ENCODE measurements around the gene B4GALT2. TPM values are rescaled to one million over a fixed set of nuclear protein-coding genes. Genes with fewer than 3 reads are reported as not detected.

Gene B4GALT2
- total and polyA plus RNA-seq, 9 of the 15 experiments (the other 6 are each of a cell fraction or from before 2014, with no cell fraction given): 1.3 to 86.8 (median 43.8) TPM

DNA sequence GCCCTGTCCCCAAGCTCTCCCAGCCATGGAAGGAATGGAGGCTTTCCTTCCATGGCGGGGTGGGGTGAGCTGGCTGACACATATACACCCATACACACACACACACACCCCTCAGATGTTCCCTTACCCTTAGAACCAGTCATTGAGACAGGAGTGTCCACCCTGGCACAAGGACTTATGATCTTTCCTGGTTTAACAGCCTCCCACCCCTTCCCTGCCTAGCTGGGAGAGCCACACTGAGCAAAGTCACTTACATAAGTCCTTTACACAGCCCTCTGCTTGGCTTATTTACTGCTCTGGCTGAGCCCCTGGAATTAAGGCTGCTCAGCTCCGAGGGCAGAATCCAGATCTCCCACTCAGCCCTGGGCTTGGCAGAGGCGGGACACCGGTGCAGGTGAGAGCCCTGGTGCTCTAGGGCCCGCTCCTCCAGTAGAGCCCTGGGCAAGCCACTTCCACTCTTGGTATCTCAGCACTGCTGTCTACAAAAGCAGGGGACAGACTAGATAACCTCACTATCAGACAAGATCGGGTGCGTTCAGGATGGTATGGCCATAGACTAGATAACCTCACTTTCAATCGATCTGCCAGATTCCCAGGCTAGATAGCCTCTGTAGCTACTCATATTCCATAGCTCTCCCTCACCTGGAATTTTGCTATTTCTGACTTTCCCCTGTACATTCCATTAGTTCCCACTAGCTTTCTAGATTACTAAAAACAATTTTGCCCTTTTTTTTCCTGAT, 35.5 kb downstream of the B4GALT2 start:
- Histone ChIP-seq H3K4me3 (no peak overlapping the region), H3K4me2 (ENCODE audit: insufficient read depth, low read length) (0 out of 2 replicates have a peak overlapping the region, but pooled peaks have one; percentile 5), H3K79me2 (ENCODE audit: control insufficient read depth, insufficient read depth, low read length) (no peaks in the 10 kb centered on the region), H3K9me3 (replicated peaks; ENCODE audit: control insufficient read depth, insufficient read depth, low read depth, low read length) (no peaks in the 10 kb centered on the region), H3K4me1 (replicated peaks in 1 of 2; ENCODE audit: control insufficient read depth in 2 of 2, insufficient read depth in 2 of 2, low read length in 2 of 2) (peaks cover 6 to 49% of the 10 kb centered on the region in 2 experiments; a peak in 4 of 5 replicates), H3K27ac (ENCODE audit: extremely low read depth, low read depth, low read length) (no peak overlapping the region), H3K36me3 (ENCODE audit: control insufficient read depth, insufficient read depth, low read length) (no peaks in the 10 kb centered on the region), H3K9me1 (ENCODE audit: control insufficient read depth, insufficient read depth, low read length) (no peaks in the 10 kb centered on the region), H3K27me3 (ENCODE audit: control insufficient read depth in 2 of 2, insufficient read depth in 2 of 2, low read length in 2 of 2) (no peaks in the 10 kb centered on the region), H4K20me1 (replicated peaks; ENCODE audit: control insufficient read depth, insufficient read depth, low read length) (no peaks in the 10 kb centered on the region; the same call in 1 of the 2 replicates), H2AFZ (ENCODE audit: low read depth, low read length) (no peak overlapping the region), H3K9ac (ENCODE audit: insufficient read depth in 1 of 2, low read depth in 2 of 2, low read length in 2 of 2) (peak overlapping the region in 1 of 2 experiments; percentile 84; a peak in 2 of 4 replicates)
- no TSS peak for BruUV-seq (replicated peaks)
- ChIA-PET POLR2A (interaction anchor here (0.7 to 3.9 kb wide), 8 partner anchors 9 to 34 kb away, joined by 4 to 29 read pairs (median 6); partner anchors contain the start of gene SLC6A9), CTCF (ENCODE audit: low intra/inter-chr PET ratio) (interaction anchor here (1.1 kb wide), 1 partner anchor 22 kb away, joined by 3 read pairs; no protein-coding TSS in a partner anchor)
- WGBS (ENCODE audit: insufficient coverage, low coverage, missing lambda C conversion rate): 17% methylated on average over 8 of the region's 8 CpGs
- DNase-seq (ENCODE audit: extremely low read depth in 1 of 4, low spot score in 3 of 4) (no peak), ATAC-seq (peak; percentile 25), FAIRE-seq (peak; percentile 58)
- TF ChIP-seq GTF2F1 (IDR thresholded peaks at IDR 0.05; ENCODE audit: low read depth, low read length) (no peak), MECOM (CRISPR knock-in tag; IDR thresholded peaks at IDR 0.05) (0 out of 2 replicates have a peak, but pooled peaks have one; percentile 57), CBFA2T2 (conservative IDR thresholded peaks at IDR 0.05) (peak; percentile 47), TEAD4 (IDR thresholded peaks at IDR 0.05; ENCODE audit: low read length) (peak; percentile 57), TEAD4 (CRISPR knock-in tag; IDR thresholded peaks at IDR 0.05; ENCODE audit: borderline replicate concordance) (no peak), TAL1 (IDR thresholded peaks at IDR 0.05) (peak; percentile 59; the same call in 1 of the 2 replicates), TCF7 (IDR thresholded peaks at IDR 0.05; ENCODE audit: borderline replicate concordance) (no peak), ARID1B (IDR thresholded peaks at IDR 0.05) (peak; percentile 61), DPF2 (IDR thresholded peaks at IDR 0.05) (peak; percentile 25; the same call in 1 of the 2 replicates), CBFA2T3 (IDR thresholded peaks at IDR 0.05) (peak; percentile 67), CXXC5 (CRISPR knock-in tag; IDR thresholded peaks at IDR 0.05) (peak; percentile 48), CCNT2 (IDR thresholded peaks at IDR 0.05; ENCODE audit: borderline replicate concordance, extremely low read depth, insufficient read length, low read depth, low read length) (peak; percentile 45)
- TF ChIP-seq, protein P1, sequence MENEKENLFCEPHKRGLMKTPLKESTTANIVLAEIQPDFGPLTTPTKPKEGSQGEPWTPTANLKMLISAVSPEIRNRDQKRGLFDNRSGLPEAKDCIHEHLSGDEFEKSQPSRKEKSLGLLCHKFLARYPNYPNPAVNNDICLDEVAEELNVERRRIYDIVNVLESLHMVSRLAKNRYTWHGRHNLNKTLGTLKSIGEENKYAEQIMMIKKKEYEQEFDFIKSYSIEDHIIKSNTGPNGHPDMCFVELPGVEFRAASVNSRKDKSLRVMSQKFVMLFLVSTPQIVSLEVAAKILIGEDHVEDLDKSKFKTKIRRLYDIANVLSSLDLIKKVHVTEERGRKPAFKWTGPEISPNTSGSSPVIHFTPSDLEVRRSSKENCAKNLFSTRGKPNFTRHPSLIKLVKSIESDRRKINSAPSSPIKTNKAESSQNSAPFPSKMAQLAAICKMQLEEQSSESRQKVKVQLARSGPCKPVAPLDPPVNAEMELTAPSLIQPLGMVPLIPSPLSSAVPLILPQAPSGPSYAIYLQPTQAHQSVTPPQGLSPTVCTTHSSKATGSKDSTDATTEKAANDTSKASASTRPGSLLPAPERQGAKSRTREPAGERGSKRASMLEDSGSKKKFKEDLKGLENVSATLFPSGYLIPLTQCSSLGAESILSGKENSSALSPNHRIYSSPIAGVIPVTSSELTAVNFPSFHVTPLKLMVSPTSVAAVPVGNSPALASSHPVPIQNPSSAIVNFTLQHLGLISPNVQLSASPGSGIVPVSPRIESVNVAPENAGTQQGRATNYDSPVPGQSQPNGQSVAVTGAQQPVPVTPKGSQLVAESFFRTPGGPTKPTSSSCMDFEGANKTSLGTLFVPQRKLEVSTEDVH (IDR thresholded peaks at IDR 0.05; ENCODE audit: low read depth, partially characterized antibody): no peak
- intact Hi-C loops (cut with micrococcal nuclease) (no loop called here), in situ Hi-C loops (cut with MboI) (no loop called here)

Measured in K562 (cell line).